K562 (cell line): ENCODE results near the gene ZNF775. TPM values are rescaled to one million over a fixed set of nuclear protein-coding genes. Genes with fewer than 3 reads are reported as not detected.

Experiments used
- BRD9 ChIP-seq: fragments of 450-650 bp; IDR thresholded peaks from 2 replicates; pipeline ENCODE4 v1.6.1; 2018; ENCODE audit warnings: low read depth; ENCODE audit not compliant: partially characterized antibody
- CBFA2T3 ChIP-seq: fragments of 450-650 bp; IDR thresholded peaks from 2 replicates; pipeline ENCODE4 v1.6.1; 2017
- E2F8 ChIP-seq: fragments of 450-650 bp; IDR thresholded peaks from 2 replicates; pipeline ENCODE4 v1.7.1; 2018; ENCODE audit warnings: mild to moderate bottlenecking, low read depth; ENCODE audit not compliant: partially characterized antibody
- FOXA1 ChIP-seq: fragments of 450-650 bp; IDR thresholded peaks from 2 replicates; pipeline ENCODE4 v1.6.1; 2016; ENCODE audit warnings: mild to moderate bottlenecking, borderline replicate concordance
- GABPB2 ChIP-seq: fragments of 250-450 bp; sonication (Bioruptor Pico); conservative IDR thresholded peaks from 2 replicates; pipeline ENCODE4 v1.5.1; 2021; ENCODE audit warnings: mild to moderate bottlenecking
- HBP1 ChIP-seq: fragments of 450-650 bp; formaldehyde crosslinking; IDR thresholded peaks from 2 replicates; pipeline ENCODE4 v1.4.0; 2022; ENCODE audit warnings: missing genetic modification characterization
- ILF3 ChIP-seq: fragments of 450-650 bp; IDR thresholded peaks from 2 replicates; pipeline ENCODE4 v1.6.1; 2018; ENCODE audit warnings: antibody characterized with exemption, mild to moderate bottlenecking, moderate library complexity, borderline replicate concordance
- PHF21A ChIP-seq: fragments of 450-650 bp; IDR thresholded peaks from 2 replicates; pipeline ENCODE4 v1.6.1; 2017; ENCODE audit warnings: low read depth, borderline replicate concordance
- POLR3A ChIP-seq: IDR thresholded peaks from 2 replicates; pipeline ENCODE4 v1.6.1; 2011; ENCODE audit warnings: borderline replicate concordance, mild to moderate bottlenecking, moderate library complexity; ENCODE audit not compliant: insufficient read length, insufficient read depth; ENCODE audit errors: extremely low read depth
- RB1 ChIP-seq: fragments of 450-650 bp; IDR thresholded peaks from 2 replicates; pipeline ENCODE4 v1.6.1; 2017; ENCODE audit warnings: low read depth, mild to moderate bottlenecking
- RBFOX2 ChIP-seq: fragments of 200-400 bp; formaldehyde crosslinking; IDR thresholded peaks from 2 replicates; pipeline ENCODE4 v1.6.1; 2017; ENCODE audit warnings: low read depth, mild to moderate bottlenecking, low read length, moderate library complexity
- SRSF1 ChIP-seq: fragments of 200-400 bp; formaldehyde crosslinking; IDR thresholded peaks from 2 replicates; pipeline ENCODE4 v1.6.1; 2017; ENCODE audit warnings: mild to moderate bottlenecking, low read depth, low read length, moderate library complexity
- TBL1XR1 ChIP-seq, 2 experiments: IDR thresholded peaks; 2 replicates each; pipeline ENCODE4 v1.6.1; 2012; ENCODE audit warnings: improper control_type of control experiment in 2 of 2, low read length in 2 of 2, mild to moderate bottlenecking in 1 of 2
- ZEB2 ChIP-seq: fragments of 450-650 bp; IDR thresholded peaks from 2 replicates; pipeline ENCODE4 v1.6.1; 2016
- ZNF184 ChIP-seq: sonication (generic); formaldehyde crosslinking; IDR thresholded peaks from 2 replicates; pipeline ENCODE4 v1.5.0; 2020; ENCODE audit warnings: missing genetic modification reagents
- ZNF212 ChIP-seq: fragments of 450-650 bp; formaldehyde crosslinking; IDR thresholded peaks from 2 replicates; pipeline ENCODE4 v1.4.0; 2020; ENCODE audit warnings: mild to moderate bottlenecking
- ZNF239 ChIP-seq: fragments of 250-450 bp; sonication (Bioruptor Pico); IDR thresholded peaks from 2 replicates; pipeline ENCODE4 v1.4.0; 2020; ENCODE audit warnings: mild to moderate bottlenecking
- ZNF282 ChIP-seq: sonication (generic); formaldehyde crosslinking; IDR thresholded peaks from 2 replicates; pipeline ENCODE4 v1.8.1; 2023; ENCODE audit warnings: missing genetic modification reagents
- ZNF551 ChIP-seq: fragments of 250-450 bp; sonication (Bioruptor Pico); IDR thresholded peaks from 2 replicates; pipeline ENCODE4 v1.5.0; 2021; ENCODE audit warnings: mild to moderate bottlenecking, moderate library complexity
- ZNF583 ChIP-seq: fragments of 250-450 bp; sonication (Bioruptor Pico); IDR thresholded peaks from 2 replicates; pipeline ENCODE4 v1.4.0; 2020
- ZNF668 ChIP-seq: fragments of 250-450 bp; sonication (Bioruptor Pico); IDR thresholded peaks from 2 replicates; pipeline ENCODE4 v1.8.0; 2022; ENCODE audit warnings: mild to moderate bottlenecking, inconsistent platforms
- ZNF76 ChIP-seq: fragments of 250-450 bp; sonication (Bioruptor Pico); IDR thresholded peaks from 2 replicates; pipeline ENCODE4 v1.4.0; 2020; ENCODE audit warnings: mild to moderate bottlenecking, moderate library complexity, borderline replicate concordance
- polyA plus RNA-seq, 8 experiments: library from polyadenylated mRNA; depleted of rRNA in 4 of 8; stranded (reverse) in 5 of 8; unstranded in 3 of 8; fragments of >200 nt; fragmentation: Nextera tagmentation in 2 of 8; fragmentation: Illumina TruSeq in 1 of 8; extraction: Ambion mirVana in 2 of 8; extraction: Trizol in 1 of 8; gene quantifications; 2 replicates each; pipeline versions ENCODE4 v1.2.1 to v1.2.3, GENCODE V29; 2011 to 2014; ENCODE audit warnings: inconsistent platforms in 1 of 8, missing spikeins in 1 of 8
- total RNA-seq, 7 experiments: library from RNA; depleted of rRNA in 6 of 7; stranded (reverse); fragments of >200 nt in 6 of 7; fragmentation: Illumina TruSeq in 2 of 7; extraction: Trizol in 2 of 7; gene quantifications; 2 replicates each; pipeline versions ENCODE4 v1.2.1 to v1.2.3, GENCODE V29; 2011 to 2021; ENCODE audit warnings: low replicate concordance in 1 of 7

Gene ZNF775
- total and polyA plus RNA-seq, 9 of the 15 experiments (the other 6 are each of a cell fraction or from before 2014, with no cell fraction given): 0.04 to 18.7 (median 4.9) TPM

- TF ChIP-seq CBFA2T3 (0 out of 2 replicates have a peak, but pooled peaks have one; percentile 2), RB1 (0 out of 2 replicates have a peak, but pooled peaks have one; percentile 11), POLR3A (no peak), RBFOX2 (peak; percentile 23; the same call in 1 of the 2 replicates), ILF3 (0 out of 2 replicates have a peak, but pooled peaks have one; percentile 47), ZNF282 (CRISPR knock-in tag) (no peak), ZNF76 (no peak), GABPB2 (CRISPR knock-in tag) (no peak), ZNF239 (no peak), SRSF1 (no peak), ZNF668 (no peak), E2F8 (peak; percentile 14), HBP1 (CRISPR knock-in tag) (no peak), TBL1XR1 (IDR thresholded peaks at IDR 0.05; ENCODE audit: low read length in 2 of 2) (0 out of 4 replicates have a peak, but pooled peaks of 1 of the 2 experiments have one; percentile 13), ZNF583 (CRISPR knock-in tag) (no peak), BRD9 (no peak), PHF21A (0 out of 2 replicates have a peak, but pooled peaks have one; percentile 41), ZNF212 (CRISPR knock-in tag) (no peak), ZEB2 (peak; percentile 41; the same call in 1 of the 2 replicates), FOXA1 (no peak), ZNF184 (no peak), ZNF551 (CRISPR knock-in tag) (no peak)
Observed at GRCh38 chr7:150379441-150380379, 580 bp downstream of the ZNF775 start (continued).
